WTC11 (cell line): Measurements from ENCODE around the gene FBXO31.

ENCODE experiments used
- ATF3 ChIP-seq: sonication (generic); formaldehyde crosslinking; conservative IDR thresholded peaks from 2 replicates; pipeline ENCODE4 v1.8.1; 2022; ENCODE audit warnings: mild to moderate bottlenecking, missing genetic modification reagents
- MAX ChIP-seq: sonication (generic); formaldehyde crosslinking; IDR thresholded peaks from 2 replicates; pipeline ENCODE4 v1.8.0; 2022; ENCODE audit warnings: mild to moderate bottlenecking, missing genetic modification reagents
- MYBL2 ChIP-seq: sonication (generic); formaldehyde crosslinking; IDR thresholded peaks from 2 replicates; pipeline ENCODE4 v1.8.1; 2023; ENCODE audit warnings: mild to moderate bottlenecking, moderate library complexity, missing genetic modification reagents
- PRDM15 ChIP-seq: sonication (generic); formaldehyde crosslinking; IDR thresholded peaks from 2 replicates; pipeline ENCODE4 v1.8.0; 2022; ENCODE audit warnings: missing genetic modification reagents
- ZNF121 ChIP-seq: sonication (generic); formaldehyde crosslinking; IDR thresholded peaks from 2 replicates; pipeline ENCODE4 v1.8.0; 2023; ENCODE audit warnings: missing genetic modification reagents
- ZNF263 ChIP-seq: sonication (generic); formaldehyde crosslinking; IDR thresholded peaks from 2 replicates; pipeline ENCODE4 v1.8.1; 2022; ENCODE audit warnings: low read depth, mild to moderate bottlenecking, moderate library complexity, missing genetic modification reagents
- TF ChIP-seq, protein P1 (sequence below): fragments of 200-600 bp; IDR thresholded peaks from 2 replicates; pipeline ENCODE4 v1.8.0; 2022; ENCODE audit warnings: antibody characterized with exemption

DNA sequence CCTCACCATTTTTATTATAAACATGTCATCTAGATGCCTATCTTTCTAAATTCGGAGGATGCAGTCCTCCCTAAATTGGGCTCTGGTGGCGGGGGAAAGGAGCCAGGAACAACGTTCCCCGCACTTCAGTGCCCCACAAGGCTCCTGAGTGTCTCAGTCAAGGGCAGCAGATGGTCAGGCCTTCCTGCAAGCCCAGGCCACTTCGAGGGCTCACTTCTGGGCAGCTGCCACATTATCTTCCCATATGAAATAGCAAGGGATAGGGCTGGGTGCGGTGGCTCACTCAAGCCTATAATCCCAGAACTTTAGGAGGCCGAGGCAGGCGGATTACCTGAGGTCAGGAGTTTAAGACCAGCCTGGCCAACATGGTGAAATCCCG lies 32.3 kb downstream of the FBXO31 start:
- TF ChIP-seq, protein P1, sequence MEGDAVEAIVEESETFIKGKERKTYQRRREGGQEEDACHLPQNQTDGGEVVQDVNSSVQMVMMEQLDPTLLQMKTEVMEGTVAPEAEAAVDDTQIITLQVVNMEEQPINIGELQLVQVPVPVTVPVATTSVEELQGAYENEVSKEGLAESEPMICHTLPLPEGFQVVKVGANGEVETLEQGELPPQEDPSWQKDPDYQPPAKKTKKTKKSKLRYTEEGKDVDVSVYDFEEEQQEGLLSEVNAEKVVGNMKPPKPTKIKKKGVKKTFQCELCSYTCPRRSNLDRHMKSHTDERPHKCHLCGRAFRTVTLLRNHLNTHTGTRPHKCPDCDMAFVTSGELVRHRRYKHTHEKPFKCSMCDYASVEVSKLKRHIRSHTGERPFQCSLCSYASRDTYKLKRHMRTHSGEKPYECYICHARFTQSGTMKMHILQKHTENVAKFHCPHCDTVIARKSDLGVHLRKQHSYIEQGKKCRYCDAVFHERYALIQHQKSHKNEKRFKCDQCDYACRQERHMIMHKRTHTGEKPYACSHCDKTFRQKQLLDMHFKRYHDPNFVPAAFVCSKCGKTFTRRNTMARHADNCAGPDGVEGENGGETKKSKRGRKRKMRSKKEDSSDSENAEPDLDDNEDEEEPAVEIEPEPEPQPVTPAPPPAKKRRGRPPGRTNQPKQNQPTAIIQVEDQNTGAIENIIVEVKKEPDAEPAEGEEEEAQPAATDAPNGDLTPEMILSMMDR, result no peak
- no peak for TF ChIP-seq MAX (CRISPR knock-in tag)
- no peak for TF ChIP-seq ZNF263 (CRISPR knock-in tag)
- TF ChIP-seq PRDM15 (CRISPR knock-in tag), result no peak
- no peak for TF ChIP-seq MYBL2 (CRISPR knock-in tag)
- TF ChIP-seq ATF3 (CRISPR knock-in tag), result no peak
- TF ChIP-seq ZNF121 (CRISPR knock-in tag), result no peak
